Measurements from ENCODE around the gene SLBP.

The SLBP gene

DNA sequence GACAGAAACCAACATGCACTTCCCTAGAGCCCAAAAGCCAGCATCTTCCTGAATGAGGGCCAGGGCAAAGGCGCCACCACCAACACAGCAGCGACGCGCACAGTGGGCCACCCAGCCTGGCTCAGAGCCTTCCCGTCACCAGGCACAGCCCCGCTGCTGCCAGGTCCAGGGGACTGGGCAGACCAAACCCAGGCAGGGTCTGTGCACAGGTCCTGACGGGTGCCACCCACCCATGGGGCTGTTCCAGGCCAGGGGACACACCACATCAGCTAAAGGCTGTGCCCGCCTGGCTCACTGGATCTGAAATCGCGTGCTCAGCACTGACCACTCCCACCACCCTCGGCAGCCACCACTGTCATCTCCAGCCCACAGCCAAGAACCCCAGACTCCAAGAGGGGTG is 41.8 kb downstream of the SLBP start:
- no peak for DNase-seq

- no peak for DNase-seq
Observed at GRCh38 chr4:1669850-1670249, 42.3 kb downstream of the SLBP start.

- DNase-seq: no peak
Observed at GRCh38 chr4:1669270-1669669, 42.8 kb downstream of the SLBP start.

DNA sequence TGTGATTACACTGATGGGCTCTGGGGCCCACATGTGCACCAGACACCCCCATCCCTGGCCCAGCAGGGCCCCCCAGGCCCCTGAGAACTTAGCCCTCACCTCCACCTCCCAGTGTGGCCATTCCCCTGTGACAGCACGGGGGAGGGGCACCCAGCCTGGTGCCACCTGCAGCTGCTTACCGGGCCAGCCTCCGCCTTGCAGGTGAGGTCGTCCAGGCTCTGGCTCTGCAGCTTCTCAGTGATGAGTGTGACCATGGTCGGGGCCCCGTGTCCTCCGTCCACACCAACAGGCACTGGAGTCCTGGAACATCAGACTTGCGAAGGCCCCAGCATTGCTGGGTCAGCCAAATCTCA is 43.7 kb downstream of the SLBP start:
- no peak for DNase-seq

- DNase-seq: no peak
Observed at GRCh38 chr4:1667273-1667672, 44.8 kb downstream of the SLBP start.

- DNase-seq: no peak
Observed at GRCh38 chr4:1666391-1666790, 45.7 kb downstream of the SLBP start.

DNA sequence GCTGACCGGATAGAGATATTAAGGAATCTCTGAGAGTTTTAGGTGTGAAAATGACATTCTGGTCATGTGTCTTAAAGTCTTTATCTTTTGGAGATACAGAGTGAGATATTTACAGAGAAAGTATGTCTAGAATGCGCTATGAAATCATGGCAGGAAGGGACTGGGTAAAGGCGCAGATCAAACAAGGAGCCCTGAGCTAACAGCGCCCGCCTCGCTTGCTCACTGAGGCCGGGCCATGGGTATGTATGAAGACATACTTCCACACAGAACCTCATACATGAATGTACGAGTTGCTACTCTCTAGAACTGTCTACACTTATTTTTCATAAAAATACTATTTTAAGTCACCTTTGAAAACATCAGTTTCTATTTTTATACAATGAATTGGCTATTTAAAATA is 48.0 kb downstream of the SLBP start:
- DNase-seq: no peak

DNA sequence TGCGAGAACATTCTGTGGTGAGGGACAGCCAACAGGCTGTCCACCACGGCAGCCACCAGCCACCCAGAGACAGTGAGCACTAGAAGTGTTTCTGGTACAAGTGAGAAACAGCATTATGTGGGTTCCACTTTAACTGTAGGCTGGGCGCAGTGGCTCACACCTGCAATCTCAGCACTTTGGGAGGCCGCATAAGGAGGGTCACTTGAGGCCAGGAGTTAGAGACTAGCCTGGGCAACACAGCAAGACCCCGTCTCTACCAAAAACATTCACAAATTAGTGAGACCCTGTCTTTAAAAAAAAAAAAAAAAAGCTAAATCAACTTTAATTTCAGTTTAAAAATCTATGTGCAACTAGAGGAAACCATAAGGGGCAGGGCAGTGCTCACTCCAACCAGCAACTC is 48.6 kb downstream of the SLBP start:
- no peak for DNase-seq

DNA sequence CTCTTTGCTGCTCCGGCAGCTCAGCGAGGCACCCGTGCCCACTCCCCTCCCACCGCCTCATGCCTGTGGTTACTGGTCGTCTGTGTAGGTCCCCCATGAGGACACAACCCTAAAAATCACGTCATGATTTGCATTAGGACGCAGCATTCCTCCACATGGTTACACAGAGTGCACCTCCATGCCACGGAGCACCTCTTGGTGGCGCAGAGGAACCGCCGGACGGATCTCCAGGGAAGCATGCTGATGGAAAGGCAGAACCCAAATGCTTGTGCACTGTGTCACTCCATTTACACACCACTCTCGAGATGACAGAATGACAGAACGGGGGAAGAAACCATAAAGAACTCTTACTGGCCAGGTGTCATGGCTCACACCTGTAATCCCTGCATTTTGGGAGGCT is 50.4 kb downstream of the SLBP start:
- DNase-seq: no peak

GRCh38 chr4:1660948-1661677 is 51.0 kb downstream of the SLBP start:
- no peak for DNase-seq

DNA sequence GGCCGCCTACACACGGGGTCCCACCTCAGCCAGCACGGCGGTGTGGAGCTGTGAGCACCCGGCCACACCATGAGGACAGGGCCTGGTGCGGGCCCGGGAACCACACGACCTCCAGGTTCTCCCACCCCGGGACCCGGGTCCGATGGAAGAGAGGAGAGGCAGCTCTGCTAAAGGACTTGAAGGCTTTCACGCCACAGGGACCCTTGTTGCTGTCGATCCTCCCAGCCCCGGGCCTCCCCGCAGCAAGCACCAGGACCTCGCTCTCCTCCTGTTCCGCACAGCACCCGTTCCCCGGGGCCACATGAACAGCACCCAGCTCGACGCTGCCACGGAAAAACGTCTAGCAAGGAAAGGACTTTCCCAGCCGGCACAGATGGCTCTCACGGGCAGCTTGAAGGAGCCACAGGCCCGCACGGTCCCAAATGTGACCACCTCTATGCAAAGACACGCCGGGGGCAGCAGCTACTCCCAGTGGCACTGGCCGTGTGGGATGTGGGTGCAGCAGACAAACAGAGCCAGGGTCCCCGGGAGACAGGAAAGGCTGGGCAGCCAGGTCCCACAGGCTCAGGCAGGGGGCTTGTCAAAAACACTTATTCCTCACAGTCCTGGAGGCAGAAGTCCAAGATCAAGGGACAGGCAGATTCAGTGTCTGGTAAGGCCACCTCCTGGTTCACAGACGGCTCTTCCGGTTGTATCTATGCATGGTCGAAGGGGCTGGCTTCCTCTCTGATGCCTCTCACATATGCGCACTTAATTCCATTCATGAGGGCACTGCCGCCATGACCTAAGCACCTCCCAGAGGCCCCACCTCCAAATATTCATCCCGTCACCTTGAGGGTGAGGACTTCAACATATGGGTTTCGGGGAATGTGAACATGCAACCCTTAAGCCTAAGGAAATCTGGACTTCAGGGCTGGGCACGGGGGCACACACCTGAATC is 52.7 kb downstream of the SLBP start:
- no peak for DNase-seq

GRCh38 chr4:1658581-1658980 is 53.5 kb downstream of the SLBP start:
- no peak for DNase-seq

DNA sequence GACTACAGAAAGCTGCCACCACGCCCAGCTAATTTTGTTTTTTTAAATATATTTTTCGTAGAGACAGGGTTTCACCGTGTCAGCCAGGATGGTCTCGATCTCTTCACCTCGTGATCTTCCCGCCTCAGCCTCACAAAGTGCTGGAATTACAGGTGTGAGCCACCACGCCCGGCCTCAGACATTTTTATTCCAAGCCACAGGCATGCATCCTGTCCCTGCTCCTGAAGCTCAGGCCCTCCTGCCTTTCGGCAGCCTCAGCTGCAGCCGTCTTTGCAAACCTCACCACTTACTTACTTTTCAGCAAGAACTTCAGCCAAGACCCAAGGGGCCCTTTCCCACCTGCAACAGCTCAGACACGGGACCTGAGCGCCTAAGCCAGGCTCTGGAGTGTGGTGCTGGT is 54.0 kb downstream of the SLBP start:
- no peak for DNase-seq

GRCh38 chr4:1656986-1657385 is 55.1 kb downstream of the SLBP start:
- DNase-seq: no peak

GRCh38 chr4:1656132-1656531 is 56.0 kb downstream of the SLBP start:
- no peak for DNase-seq

DNA sequence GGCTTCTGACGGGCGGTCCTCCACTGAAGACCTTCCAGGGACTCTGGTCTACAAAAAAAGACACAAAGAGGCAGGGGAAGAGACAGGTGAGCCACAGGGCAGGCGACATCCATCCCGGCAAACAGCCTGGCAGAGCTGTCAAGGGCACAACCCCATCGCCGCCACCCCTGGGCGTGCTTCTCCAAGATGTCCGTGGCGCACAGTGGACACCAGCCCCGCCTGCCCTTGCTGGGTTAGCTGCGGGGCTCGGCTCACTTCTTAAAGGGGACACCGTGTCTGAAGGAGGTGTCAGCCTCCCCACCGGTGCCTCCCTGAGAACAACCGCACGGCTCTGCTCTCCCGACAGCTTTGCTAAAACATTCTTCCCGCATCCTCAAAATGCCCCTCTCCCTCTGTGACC is 56.4 kb downstream of the SLBP start:
- no peak for DNase-seq

DNA sequence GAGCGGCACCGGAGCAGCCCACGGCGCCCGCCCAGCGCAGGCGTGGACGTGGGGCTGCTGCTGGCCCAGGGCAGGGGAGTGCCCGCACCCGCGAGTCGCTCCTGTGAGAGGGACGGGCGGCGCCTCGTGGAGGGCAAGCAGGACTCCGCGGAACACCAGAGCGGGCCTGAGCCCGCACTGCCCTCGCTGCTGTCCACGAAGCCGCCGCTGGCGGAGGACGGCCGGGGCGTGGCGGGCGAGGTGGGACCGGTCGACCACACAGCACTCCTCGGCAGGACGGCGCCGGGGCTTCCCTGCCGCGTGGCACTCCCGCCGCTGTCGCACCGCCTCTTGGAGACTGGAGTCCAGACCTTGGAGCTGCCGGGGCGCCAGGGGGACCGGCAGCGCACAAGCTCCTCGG is 57.0 kb downstream of the SLBP start:
- DNase-seq: no peak

DNA sequence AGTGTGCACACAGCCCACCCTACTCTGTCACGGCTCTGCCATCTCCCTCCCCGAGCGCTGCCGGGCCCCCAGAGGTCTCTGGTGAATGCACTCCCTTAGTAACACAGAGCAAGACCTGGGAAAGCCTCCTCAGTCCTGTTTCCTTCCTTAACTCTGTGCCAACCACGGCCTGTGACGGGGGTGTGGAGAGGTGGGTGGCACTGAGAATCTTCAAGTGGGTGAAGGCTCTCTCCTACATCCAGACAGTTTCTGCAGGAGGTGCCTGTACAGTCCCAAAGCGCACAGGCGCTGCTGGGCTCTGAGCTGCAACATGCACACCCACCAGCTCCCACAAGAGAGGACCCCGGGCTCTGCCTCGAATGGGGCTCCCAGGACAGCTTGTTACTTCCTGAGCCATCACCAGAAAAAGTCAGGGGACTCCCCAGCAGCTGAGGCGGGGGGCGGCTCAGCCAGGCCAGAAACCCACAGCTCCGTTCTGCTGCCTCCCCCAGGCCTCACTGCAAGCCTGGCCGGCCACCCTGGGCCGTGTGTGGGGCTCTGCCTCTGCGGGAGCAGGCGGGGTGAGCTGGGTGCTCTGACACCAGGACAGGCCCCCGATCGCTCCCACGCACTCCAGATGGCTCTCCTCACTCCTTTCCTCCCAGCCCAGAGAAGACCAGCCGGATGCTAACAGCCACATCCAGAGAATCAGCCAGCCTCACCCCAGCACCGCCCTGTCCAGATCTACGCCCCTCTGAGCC is 57.7 kb downstream of the SLBP start:
- no peak for DNase-seq

DNA sequence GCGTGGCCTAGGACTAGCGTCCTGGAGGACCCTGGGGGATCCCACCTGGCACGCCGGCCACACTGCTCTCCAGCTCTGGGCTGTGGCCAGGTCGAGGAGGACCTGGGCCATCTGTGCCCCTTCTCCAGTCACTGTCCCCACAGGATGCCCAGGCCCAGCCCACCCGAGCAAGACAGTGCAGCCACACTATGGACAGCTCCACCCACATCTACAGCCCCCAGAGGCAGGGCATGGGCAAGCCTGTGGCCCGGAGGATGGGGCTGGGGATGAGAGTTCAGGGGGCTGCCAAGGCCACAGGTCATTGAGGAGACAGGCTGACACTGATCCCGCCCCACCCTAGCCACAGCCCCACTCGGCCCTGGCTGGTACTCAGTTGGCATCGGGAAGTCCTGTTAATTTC is 58.3 kb downstream of the SLBP start:
- no peak for DNase-seq

GRCh38 chr4:1652088-1652487 is 60.0 kb downstream of the SLBP start:
- DNase-seq: no peak

- no peak for DNase-seq
Observed at GRCh38 chr4:1651609-1652008, 60.5 kb downstream of the SLBP start.

DNA sequence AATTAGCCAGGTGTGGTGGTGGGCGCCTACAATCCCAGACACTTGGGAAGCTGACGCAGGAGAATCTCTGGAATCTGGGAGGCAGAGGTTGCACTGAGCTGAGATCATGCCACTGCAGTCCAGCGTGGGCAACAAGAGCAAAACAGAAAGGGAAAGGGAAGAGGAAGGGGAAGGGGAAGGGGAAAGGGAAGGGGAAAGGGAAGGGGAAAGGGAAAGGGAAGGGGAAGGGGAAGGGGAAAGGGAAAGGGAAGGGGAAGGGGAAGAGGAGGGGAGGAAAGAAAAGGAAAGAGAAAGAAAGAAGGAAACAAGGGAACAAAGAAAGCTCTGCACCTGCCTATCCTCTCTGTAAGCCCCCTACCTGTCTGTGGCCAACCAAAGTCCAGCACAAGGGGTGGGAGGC is 63.2 kb downstream of the SLBP start:
- no peak for DNase-seq

GRCh38 chr4:1647432-1647831 is 64.7 kb downstream of the SLBP start:
- DNase-seq: no peak

DNA sequence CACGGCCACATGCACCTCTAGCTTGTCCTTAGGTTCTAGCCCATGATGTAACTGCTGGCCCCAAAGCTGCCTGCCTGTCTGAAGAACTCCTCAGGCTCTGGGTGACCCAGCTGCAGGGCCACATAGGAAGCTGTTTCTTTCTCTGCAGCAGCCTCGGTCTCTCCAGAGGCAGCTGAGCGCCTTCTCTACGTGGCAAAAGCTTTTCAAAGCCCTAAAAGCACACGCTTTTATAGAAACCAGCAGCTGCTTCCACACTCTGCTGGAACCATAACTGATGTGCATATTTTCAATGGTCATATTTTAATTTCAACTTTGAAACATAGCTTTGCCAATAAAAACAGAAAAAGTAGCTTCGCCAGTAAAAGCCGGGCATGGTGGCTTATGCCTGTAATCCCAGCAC is 65.4 kb downstream of the SLBP start:
- DNase-seq: no peak

All from stimulated activated CD4-positive, alpha-beta T cell treated with anti-CD3 and anti-CD28 coated beads, Interleukin-2, amount 100 ng/mL, for 24 hours (primary cell).